ENCODE results near the gene CKS2.

The CKS2 gene

DNA sequence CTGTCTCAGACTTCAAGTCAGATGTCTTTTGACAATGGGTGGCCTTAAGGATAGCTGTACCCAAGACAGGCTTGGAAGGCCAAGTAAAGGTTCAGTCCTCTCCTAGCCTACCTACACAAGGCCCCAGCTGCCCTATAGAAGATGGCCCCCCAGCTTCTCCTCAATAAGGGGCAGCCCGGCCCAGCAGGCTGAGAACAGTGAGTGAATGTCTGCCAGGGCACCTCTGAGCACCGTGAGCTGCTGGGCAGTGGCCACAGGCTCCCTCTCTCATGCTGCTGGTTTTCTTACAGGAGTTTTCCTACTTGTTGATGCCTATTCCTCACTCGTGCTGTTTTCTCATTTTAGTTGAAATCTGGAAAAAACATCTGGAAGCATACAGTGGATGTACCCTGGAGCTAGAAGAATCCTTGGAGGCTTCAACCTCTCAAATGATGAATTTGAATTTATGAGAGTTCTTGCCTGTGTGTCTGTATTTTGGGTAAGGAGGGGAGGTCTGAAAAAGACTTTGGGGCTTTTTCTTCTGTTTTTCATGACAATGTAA, 47.5 kb downstream of the CKS2 start:
- Histone ChIP-seq H3K27me3 (replicated peaks; ENCODE audit: control insufficient read depth, insufficient read depth, low read length) (no peaks in the 10 kb centered on the region), H3K36me3 (ENCODE audit: control insufficient read depth, insufficient read depth, low read length) (peaks cover 37% of the 10 kb centered on the region), H3K4me3 (replicated peaks; ENCODE audit: low read depth, low read length) (no peak overlapping the region)
- no peak for DNase-seq (ENCODE audit: extremely low read depth, insufficient read length)
- TF ChIP-seq, protein P1, sequence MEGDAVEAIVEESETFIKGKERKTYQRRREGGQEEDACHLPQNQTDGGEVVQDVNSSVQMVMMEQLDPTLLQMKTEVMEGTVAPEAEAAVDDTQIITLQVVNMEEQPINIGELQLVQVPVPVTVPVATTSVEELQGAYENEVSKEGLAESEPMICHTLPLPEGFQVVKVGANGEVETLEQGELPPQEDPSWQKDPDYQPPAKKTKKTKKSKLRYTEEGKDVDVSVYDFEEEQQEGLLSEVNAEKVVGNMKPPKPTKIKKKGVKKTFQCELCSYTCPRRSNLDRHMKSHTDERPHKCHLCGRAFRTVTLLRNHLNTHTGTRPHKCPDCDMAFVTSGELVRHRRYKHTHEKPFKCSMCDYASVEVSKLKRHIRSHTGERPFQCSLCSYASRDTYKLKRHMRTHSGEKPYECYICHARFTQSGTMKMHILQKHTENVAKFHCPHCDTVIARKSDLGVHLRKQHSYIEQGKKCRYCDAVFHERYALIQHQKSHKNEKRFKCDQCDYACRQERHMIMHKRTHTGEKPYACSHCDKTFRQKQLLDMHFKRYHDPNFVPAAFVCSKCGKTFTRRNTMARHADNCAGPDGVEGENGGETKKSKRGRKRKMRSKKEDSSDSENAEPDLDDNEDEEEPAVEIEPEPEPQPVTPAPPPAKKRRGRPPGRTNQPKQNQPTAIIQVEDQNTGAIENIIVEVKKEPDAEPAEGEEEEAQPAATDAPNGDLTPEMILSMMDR (IDR thresholded peaks at IDR 0.05; ENCODE audit: insufficient read depth, low read length, poor library complexity, severe bottlenecking): no peak

DNA sequence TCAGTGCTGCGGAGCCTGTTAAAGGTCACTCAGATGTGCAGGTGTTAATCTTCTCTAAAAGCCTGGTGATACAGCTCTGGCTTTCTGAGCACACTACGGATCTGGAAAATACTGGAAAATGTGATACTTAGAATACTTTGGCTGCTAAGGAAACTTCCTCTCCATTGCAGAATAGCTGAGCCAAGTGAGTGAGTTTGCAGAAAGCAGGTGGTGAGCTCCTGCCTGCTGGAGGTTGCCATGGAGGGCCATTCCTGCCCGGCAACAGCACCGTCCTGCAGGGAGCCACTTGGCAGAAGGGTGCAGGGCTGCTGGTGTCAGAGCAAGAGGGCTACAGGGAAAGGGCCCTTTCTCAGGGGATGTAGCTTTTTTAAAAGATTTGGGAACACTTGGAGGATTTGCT, 48.0 kb downstream of the CKS2 start:
- Histone ChIP-seq H3K36me3 (ENCODE audit: control insufficient read depth, insufficient read depth, low read length) (peaks cover 40% of the 10 kb centered on the region), H3K27me3 (replicated peaks; ENCODE audit: control insufficient read depth, insufficient read depth, low read length) (no peaks in the 10 kb centered on the region), H3K4me3 (replicated peaks; ENCODE audit: low read depth, low read length) (no peak overlapping the region)
- TF ChIP-seq, protein P1 (IDR thresholded peaks at IDR 0.05; ENCODE audit: insufficient read depth, low read length, poor library complexity, severe bottlenecking): no peak
- DNase-seq (ENCODE audit: extremely low read depth, insufficient read length): no peak

DNA sequence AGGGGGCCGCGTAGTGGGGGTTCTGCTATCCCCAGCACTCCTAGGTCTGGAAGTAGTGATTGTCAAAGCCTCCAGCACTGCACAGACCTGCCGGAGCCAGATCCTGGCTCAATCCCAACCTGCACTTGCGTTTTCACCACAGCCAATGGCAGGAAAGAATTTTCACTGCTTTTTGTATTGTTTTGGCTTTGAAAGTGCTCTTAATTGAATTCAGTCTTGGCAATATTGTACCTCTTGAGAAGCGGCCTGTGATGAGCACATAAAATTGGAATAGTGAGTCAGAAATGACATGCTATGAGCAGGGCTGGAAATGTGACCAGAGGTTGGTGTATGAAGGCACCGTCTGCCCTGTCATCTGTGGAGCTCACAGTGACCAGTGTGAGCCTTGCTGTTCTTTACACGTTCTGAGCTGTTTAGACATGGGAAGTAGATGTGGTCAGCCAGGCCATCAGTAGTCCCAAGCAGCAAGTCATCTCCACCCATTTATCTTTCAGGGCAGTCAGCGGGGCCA, 48.8 kb downstream of the CKS2 start:
- Histone ChIP-seq H3K4me3 (replicated peaks; ENCODE audit: low read depth, low read length) (no peak overlapping the region), H3K27me3 (replicated peaks; ENCODE audit: control insufficient read depth, insufficient read depth, low read length) (no peaks in the 10 kb centered on the region), H3K36me3 (ENCODE audit: control insufficient read depth, insufficient read depth, low read length) (peaks cover 35% of the 10 kb centered on the region)
- TF ChIP-seq, protein P1 (IDR thresholded peaks at IDR 0.05; ENCODE audit: insufficient read depth, low read length, poor library complexity, severe bottlenecking): no peak
- no peak for DNase-seq (ENCODE audit: extremely low read depth, insufficient read length)

DNA sequence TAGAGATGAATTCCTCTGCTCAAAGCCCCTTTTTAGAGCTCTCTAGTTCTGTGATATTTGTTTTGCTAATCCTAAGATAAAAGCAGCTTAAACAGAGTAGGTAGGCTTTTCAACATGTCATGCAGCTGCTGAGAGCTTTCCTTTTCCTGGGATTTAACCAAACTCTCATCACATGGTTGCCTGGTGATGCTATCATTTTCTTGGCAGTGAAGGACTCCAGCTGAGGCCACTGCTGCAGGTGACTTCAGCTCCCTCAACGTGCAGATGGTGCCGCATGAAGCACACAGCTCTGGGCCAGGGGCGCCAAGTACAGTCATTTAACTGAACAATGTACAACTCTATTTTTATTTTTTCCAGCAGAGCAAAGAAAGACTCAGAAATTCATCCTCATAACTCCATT, 49.5 kb downstream of the CKS2 start:
- TF ChIP-seq, protein P1 (IDR thresholded peaks at IDR 0.05; ENCODE audit: insufficient read depth, low read length, poor library complexity, severe bottlenecking): no peak

DNA sequence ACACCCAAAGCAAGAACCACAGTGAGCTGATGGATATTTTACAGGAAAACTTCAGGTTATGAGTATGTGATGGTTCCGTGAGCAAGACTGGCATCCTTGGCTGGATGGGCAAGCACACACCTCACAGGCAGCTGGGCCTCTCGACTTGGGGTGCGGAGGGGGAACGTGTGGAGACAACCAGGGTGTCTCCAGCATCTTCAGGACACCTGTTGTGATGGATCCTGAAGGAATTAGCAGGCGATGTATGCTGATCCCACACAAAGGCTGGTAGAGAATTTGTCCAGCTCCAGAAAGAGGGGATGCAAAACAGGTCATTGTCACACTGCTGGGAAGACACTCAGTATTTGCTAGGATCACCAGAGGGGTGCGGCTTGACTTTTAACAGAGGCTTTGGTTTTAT, 50.0 kb downstream of the CKS2 start:
- DNase-seq (ENCODE audit: extremely low read depth, insufficient read length): no peak
- H3K36me3 ChIP-seq (ENCODE audit: control insufficient read depth, insufficient read depth, low read length): peaks cover 35% of the 10 kb centered on the region
- H3K4me3 ChIP-seq (replicated peaks; ENCODE audit: low read depth, low read length): no peak overlapping the region
- TF ChIP-seq, protein P1 (IDR thresholded peaks at IDR 0.05; ENCODE audit: insufficient read depth, low read length, poor library complexity, severe bottlenecking): no peak
- no peaks in the 10 kb centered on the region for H3K27me3 ChIP-seq (replicated peaks; ENCODE audit: control insufficient read depth, insufficient read depth, low read length)

More for the DNA sequence above, 49.5 kb downstream of the CKS2 start:
- Histone ChIP-seq H3K27me3 (replicated peaks; ENCODE audit: control insufficient read depth, insufficient read depth, low read length) (no peaks in the 10 kb centered on the region), H3K4me3 (replicated peaks; ENCODE audit: low read depth, low read length) (no peak overlapping the region), H3K36me3 (ENCODE audit: control insufficient read depth, insufficient read depth, low read length) (peaks cover 35% of the 10 kb centered on the region)
- DNase-seq (ENCODE audit: extremely low read depth, insufficient read length): no peak

Measured in GM06990 (cell line).